ENCODE data around the gene FAM89B. TPM values are rescaled to one million over a fixed set of nuclear protein-coding genes. Genes with fewer than 3 reads are reported as not detected.
A peak's percentile ranks its signal among the peaks of the same experiment; 100 is the strongest.

FAM89B gene
- total and polyA plus RNA-seq, 9 donors: 1.9 to 74.0 (median 50.8) TPM

DNA sequence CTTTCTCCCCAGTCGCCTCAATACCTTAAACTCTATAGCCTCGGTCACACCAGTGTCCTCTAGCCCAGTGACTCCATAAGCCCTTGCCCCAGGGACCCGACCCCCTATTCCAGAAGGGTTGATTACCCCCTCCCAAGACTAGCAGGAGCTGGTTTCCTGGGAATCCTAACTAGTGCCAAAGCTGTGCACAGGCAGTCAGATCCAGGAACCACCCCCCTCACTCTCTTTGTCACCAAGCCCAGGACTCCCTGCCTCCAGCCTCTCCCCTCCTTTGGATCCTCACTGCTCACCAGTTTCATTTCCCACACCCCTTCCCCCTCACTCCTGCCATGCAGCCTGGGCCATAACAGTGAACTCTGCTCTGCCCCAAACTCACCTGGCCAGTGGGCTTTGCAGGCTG lies 23.9 kb upstream of the FAM89B start:
- no peak overlapping the region for H3K4me3 ChIP-seq
- intact Hi-C loops (cut with DNase I): no loop called here
- DNase-seq: no peak
- no peaks in the 10 kb centered on the region for H3K36me3 ChIP-seq
- H3K4me1 ChIP-seq (ENCODE audit: insufficient read depth): no peaks in the 10 kb centered on the region
- H3K9me3 ChIP-seq: no peaks in the 10 kb centered on the region
- H3K27ac ChIP-seq: no peak overlapping the region
- TF ChIP-seq POLR2A (IDR thresholded peaks at IDR 0.05) (no peak), EP300 (IDR thresholded peaks at IDR 0.05) (no peak), CTCF (IDR thresholded peaks at IDR 0.05) (no peak)
- H3K27me3 ChIP-seq: no peaks in the 10 kb centered on the region
- 85 to 92% (median 87%) methylated on average over 3 of the region's 3 CpGs for WGBS, 3 donors

DNA sequence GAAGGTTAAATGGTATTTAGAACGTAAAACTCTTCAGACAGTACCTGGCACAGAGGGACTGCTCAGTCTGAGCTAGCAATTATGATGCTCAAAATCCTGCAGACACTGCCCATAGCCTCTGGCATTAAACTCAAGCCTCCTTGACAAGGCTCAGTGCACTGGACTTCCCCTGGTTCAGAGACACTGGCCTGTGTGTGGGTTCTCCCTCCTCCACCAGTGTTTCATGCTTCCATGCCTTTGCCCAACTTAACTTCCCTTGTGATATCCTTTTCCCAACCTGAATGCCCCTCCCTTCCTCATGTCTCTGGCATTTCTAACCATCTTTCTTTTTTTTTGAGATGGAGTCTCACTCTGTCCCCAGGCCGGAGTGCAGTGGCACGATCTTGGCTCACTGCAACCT lies 23.2 kb upstream of the FAM89B start:
- 89 to 95% (median 91%) methylated on average over 3 of the region's 3 CpGs for WGBS, 3 donors
- H3K4me1 ChIP-seq (ENCODE audit: insufficient read depth): no peaks in the 10 kb centered on the region
- intact Hi-C loops (cut with DNase I): no loop called here
- H3K27ac ChIP-seq: no peak overlapping the region
- no peak overlapping the region for H3K4me3 ChIP-seq
- no peaks in the 10 kb centered on the region for H3K36me3 ChIP-seq
- DNase-seq: no peak
- TF ChIP-seq POLR2A (IDR thresholded peaks at IDR 0.05) (no peak), EP300 (IDR thresholded peaks at IDR 0.05) (no peak), CTCF (IDR thresholded peaks at IDR 0.05) (no peak)
- no peaks in the 10 kb centered on the region for H3K27me3 ChIP-seq
- H3K9me3 ChIP-seq: no peaks in the 10 kb centered on the region

GRCh38 chr11:65551572-65552387 lies 20.6 kb upstream of the FAM89B start:
- WGBS, 3 donors: 70 to 75% (median 73%) methylated on average over 17 of the region's 17 CpGs
- Histone ChIP-seq H3K27me3 (no peaks in the 10 kb centered on the region), H3K9me3 (no peaks in the 10 kb centered on the region), H3K4me3 (no peak overlapping the region), H3K4me1 (ENCODE audit: insufficient read depth) (peaks cover 11% of the 10 kb centered on the region), H3K36me3 (no peaks in the 10 kb centered on the region), H3K27ac (no peak overlapping the region)
- peak in 3 of 5 donors; percentile 46 to 61 (median 51) for DNase-seq
- TF ChIP-seq EP300 (IDR thresholded peaks at IDR 0.05) (no peak), CTCF (IDR thresholded peaks at IDR 0.05) (no peak), POLR2A (IDR thresholded peaks at IDR 0.05) (no peak)
- intact Hi-C loops (cut with DNase I): no loop called here

GRCh38 chr11:65552388-65552951 lies 19.9 kb upstream of the FAM89B start:
- 78 to 88% (median 88%) methylated on average over 9 of the region's 9 CpGs for WGBS, 3 donors
- DNase-seq: no peak
- Histone ChIP-seq H3K4me3 (no peak overlapping the region), H3K4me1 (ENCODE audit: insufficient read depth) (peaks cover 12% of the 10 kb centered on the region), H3K36me3 (no peaks in the 10 kb centered on the region), H3K27me3 (no peaks in the 10 kb centered on the region), H3K9me3 (no peaks in the 10 kb centered on the region), H3K27ac (no peak overlapping the region)
- TF ChIP-seq EP300 (IDR thresholded peaks at IDR 0.05) (no peak), CTCF (IDR thresholded peaks at IDR 0.05) (no peak), POLR2A (IDR thresholded peaks at IDR 0.05) (no peak)
- intact Hi-C loops (cut with DNase I): no loop called here

Measured in ovary (tissue), 9 donors.